GM12801 (cell line): ENCODE results near the gene H2BK1.

ENCODE experiments used
- TF ChIP-seq, protein P1 (sequence below): IDR thresholded peaks from one replicate; pipeline ENCODE4 v1.5.1; 2011; ENCODE audit warnings: control low read depth; ENCODE audit not compliant: insufficient read length; ENCODE audit errors: extremely low read depth

H2BK1 gene

DNA sequence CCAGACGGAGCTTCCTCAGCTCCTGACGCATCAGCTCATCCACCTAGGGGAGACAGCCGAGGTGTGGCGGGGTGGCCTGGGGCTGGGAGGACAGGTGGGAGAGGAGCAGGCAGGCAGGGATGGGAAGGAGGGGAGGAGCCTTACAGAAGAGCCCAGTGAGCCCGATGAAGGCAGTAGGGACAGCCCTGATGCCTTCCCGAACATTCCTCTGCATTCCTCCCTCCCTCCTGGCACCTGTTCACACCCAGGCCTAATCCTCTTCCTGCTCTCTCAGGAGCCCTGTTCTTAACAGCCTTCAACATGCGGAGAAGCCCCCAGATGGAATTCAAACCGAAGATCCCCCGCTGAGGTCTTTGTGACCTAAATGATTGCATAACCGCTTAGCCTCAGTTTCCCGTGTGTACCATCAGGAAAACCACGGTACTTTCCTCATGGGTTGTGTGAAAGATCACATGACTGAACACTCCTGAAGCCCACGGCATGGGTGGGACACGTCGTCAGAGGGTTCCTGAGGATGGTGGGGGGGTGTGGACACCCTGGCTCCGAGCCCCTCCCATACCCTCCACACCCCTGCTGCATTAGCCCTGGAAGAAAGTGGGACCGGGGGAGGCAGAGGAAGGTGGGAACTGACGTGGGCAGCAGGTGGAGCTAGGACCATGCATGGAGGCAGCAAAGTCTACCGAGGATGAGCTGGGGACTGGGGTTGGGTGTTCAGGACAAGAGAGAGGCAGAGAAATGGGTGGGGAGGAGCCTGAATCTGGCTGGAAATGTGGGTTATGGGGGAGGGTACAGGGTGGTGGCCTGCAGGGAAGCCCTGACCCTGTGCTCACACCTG is 14.5 kb downstream of the H2BK1 start:
- TF ChIP-seq, protein P1, sequence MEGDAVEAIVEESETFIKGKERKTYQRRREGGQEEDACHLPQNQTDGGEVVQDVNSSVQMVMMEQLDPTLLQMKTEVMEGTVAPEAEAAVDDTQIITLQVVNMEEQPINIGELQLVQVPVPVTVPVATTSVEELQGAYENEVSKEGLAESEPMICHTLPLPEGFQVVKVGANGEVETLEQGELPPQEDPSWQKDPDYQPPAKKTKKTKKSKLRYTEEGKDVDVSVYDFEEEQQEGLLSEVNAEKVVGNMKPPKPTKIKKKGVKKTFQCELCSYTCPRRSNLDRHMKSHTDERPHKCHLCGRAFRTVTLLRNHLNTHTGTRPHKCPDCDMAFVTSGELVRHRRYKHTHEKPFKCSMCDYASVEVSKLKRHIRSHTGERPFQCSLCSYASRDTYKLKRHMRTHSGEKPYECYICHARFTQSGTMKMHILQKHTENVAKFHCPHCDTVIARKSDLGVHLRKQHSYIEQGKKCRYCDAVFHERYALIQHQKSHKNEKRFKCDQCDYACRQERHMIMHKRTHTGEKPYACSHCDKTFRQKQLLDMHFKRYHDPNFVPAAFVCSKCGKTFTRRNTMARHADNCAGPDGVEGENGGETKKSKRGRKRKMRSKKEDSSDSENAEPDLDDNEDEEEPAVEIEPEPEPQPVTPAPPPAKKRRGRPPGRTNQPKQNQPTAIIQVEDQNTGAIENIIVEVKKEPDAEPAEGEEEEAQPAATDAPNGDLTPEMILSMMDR = no peak

DNA sequence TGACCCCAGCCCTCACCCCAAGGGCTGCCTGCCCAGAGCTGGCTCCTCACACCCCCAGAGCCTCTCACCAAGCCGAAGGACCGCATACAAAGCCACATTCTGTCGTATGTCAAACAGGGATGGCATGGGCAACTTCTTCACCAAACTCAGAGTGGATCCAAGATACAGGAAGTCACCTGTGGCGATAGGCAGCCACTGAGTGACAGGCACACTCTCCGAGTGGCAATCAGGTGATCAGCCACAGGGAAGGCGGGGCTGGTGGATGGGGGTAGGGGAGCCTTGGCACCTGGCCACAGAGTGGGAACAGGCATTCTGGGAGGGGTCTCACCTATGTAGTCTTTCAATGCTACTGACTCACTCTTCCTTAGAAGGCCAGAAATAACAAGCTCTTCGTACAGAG is 16.1 kb downstream of the H2BK1 start:
- TF ChIP-seq, protein P1 = no peak

DNA sequence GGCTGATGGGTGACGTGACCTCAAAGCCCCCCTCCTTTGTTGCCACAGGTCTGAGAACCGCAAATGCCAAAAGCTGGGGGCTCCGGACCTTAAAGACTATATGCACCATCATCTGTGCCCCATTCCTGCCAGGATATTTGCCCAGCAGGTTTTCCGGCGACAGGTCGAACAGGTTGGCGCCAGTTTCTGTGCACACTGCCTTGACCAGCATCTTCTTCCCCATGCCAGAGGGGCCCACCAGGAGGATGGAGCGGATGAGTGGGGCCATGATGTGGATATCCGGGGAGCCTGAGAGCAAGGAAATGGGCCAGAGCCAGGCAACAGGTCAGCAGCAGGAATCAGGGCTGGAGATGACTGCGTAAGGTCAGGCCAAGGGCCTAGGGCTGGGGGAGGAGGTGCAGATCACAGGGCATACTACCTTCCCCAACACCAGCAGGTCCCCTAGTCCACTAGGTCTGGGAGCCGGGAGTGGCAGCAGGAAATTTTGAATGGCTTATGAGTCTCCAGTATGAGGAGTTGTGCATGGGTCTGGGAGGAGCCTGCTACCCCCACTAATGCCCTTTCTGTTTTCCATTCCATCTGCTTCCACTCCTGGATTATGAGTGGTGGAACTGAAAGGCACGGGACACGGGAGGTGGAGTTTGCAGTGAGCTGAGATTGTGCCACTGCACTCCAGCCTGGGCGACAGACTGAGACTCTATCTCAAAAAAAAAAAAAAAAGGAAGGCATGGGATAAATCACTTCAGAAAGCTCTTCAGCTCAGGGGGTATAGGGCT is 16.9 kb downstream of the H2BK1 start:
- TF ChIP-seq, protein P1 = no peak

DNA sequence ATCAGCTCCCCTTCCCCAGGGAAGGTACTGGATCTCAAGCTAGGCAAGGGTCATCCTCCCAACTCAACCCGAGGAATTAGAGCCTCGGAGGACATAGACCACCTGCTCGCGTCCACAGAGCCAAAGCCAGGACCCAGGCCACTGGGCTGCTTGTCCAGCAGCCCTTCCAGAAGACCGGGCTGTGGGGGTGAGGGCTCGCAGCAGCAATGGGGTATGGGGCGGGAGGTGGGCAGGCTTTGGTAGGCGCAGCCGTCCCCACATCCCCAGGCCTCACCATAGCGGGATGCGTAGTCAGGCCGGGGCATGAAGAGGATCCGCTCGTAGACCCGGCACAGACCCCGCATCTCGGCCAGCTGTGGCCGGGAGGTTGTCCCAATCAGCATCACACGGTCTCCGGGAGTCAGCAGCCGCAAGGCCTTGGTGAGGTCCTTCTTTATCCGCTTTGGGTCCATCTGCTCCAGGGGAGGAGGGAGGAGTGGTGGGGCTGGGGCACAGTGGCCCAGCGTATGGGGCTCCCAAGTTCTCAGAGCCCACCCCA is 18.2 kb downstream of the H2BK1 start:
- TF ChIP-seq, protein P1 = no peak

DNA sequence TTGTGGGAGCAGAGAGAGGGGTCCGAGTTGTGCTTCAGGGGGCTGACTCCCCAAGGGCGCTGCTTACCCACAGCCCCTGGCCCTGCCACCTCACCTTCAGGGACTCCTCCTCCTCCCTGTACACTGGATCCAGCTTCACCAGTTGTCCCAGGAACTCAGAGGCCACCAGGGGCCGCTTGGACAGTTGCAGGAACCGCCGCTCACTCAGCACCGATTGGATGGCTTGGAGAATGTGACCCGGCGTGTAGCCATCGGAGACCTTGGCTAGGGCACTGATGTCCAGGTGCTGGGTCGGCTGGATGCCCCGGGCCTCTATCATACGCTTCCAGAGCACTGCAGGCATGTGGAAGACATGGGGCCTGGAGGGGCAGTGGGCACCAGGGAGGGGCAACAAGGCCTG is 18.7 kb downstream of the H2BK1 start:
- TF ChIP-seq, protein P1 = no peak

DNA sequence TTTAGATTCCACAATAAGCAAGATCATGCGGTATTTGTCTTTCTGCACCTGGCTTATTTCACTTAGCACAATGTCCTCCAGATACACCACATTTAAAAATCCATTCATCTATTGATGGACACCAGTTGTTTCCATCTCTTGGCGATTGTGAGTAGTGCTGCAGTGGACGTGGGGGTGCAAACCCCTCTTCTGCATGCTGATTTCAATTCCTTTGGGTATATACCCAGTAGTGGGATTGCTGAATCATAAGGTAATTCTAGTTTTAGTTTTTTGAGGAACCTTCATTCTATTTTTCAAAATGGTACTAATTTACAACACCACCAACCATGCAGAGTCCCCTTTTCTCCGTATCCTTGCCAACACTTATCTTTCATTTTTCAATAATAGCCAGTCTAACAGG is 21.2 kb downstream of the H2BK1 start:
- TF ChIP-seq, protein P1 = no peak

DNA sequence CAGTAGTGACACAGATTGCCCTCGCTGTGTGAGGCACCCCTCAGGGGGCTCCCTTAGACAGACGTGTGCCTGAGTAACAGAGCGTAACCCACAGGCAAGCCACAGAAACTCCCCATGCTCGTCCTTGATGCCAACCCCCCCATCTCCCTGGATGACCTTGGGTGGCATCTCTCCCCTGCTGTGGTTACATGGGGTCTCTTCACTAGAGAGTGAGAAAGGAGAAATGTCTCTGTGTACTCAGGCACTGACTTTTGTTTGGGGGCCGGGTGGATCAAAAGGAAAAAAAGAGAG is 22.1 kb downstream of the H2BK1 start:
- TF ChIP-seq, protein P1 = no peak
